ENCODE measurements around the gene ANO7. TPM values are rescaled to one million over a fixed set of nuclear protein-coding genes. Genes with fewer than 3 reads are reported as not detected.

ANO7 gene
- total RNA-seq, 1 donor from 2014 or later = 0.52 TPM

- intact Hi-C loops (cut with micrococcal nuclease) = no loop called here
Measured at GRCh38 chr2:241242306-241242705, 53.8 kb downstream of the ANO7 start.

- intact Hi-C loops (cut with micrococcal nuclease) = no loop called here
Measured at GRCh38 chr2:241244368-241244767, 55.9 kb downstream of the ANO7 start.

- intact Hi-C loops (cut with micrococcal nuclease) = no loop called here
Measured at GRCh38 chr2:241248289-241248688, 59.8 kb downstream of the ANO7 start.

DNA sequence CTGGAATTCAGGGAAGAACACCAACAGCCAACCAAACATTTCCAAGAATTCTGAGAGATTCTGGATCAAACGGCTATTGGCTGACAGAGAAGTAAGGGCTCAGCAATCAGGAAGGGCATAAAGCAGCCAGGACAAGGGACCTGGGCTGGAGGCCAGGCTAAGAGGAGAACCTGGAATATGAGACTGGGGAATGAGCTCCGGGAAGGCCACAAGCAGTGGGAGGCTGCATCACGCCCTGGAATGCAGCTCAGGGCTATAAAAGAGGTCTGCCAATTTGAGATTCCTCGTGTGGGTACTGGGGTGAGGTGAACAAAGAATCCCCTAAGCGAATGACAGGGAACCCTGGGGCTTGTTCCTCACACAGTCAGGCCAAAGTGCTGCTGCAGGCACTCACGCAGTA is 60.4 kb downstream of the ANO7 start:
- intact Hi-C loops (cut with micrococcal nuclease) = no loop called here

DNA sequence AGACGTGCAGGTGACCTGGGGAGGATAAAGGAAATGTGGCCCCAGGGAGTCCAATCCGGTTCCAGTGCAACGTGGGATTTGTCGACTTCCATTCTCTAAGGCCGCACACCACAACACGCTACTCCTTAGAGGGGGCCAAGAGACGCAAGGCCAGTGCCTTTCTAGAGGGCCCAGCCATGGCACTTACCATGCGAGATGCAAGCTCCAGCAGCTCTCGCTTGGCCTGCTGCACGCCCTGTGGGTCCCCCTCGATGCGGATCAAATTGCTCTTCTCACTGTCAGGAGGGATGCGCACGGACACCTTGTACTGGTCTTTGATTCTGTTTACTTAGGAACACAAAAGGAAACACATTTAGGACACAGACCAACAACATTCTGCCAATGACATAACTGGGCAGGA is 61.2 kb downstream of the ANO7 start:
- intact Hi-C loops (cut with micrococcal nuclease) = no loop called here

GRCh38 chr2:241252778-241253475 is 64.5 kb downstream of the ANO7 start:
- intact Hi-C loops (cut with micrococcal nuclease) = no loop called here

DNA sequence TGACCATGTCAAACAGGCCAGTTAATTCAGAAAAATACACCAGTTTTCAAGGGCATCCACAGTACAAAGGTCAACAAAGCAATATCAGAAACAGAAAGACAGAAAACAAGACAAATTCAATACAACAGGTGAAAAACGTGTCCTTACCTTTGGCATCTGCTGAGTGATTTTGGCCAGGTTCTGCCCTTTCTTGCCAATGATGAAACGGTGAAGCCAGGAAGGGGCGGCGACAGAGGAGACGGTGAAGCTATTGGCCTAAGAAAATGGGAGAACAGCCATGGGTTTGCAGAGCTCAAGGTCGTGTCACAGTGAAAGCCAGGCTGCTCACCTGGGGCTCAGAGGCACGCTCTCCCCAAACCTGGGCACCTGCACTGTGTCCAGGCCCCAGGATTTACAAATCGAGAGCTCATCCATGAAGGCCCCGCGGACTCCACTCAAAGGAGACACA is 66.5 kb downstream of the ANO7 start:
- intact Hi-C loops (cut with micrococcal nuclease) = no loop called here

DNA sequence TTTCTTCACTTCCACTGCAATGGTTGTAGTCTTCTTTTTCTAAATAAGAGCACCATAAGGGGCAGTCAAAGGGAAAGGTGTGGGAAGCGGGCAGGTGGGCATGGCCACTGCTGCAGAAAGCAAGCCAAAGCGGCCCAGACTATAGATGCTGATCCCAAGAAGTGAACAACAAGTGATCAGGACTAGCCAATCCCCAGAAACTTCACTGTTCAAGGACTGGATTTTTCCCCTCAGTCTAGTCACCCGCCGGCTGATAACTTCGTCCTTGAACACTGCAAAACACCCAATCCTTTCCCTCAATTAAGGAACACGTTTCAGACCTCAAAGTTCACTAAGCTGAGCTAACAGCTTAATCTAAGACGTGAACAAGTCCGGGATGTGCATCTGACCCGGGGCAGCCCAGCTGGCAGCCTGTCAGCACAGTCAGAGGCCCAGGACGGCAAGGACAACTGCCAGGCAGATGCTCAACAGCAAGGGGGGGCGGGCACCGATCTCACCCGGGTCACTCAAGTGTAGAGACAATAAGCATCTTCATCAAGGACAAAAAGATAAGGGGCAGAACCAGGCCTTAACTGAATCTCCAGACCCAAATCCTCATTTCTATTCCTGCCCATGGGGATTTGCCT is 67.2 kb downstream of the ANO7 start:
- intact Hi-C loops (cut with micrococcal nuclease) = no loop called here

- intact Hi-C loops (cut with micrococcal nuclease) = no loop called here
Measured at GRCh38 chr2:241256168-241256545, 67.7 kb downstream of the ANO7 start.

GRCh38 chr2:241257419-241258032 is 69.0 kb downstream of the ANO7 start:
- intact Hi-C loops (cut with micrococcal nuclease) = no loop called here

DNA sequence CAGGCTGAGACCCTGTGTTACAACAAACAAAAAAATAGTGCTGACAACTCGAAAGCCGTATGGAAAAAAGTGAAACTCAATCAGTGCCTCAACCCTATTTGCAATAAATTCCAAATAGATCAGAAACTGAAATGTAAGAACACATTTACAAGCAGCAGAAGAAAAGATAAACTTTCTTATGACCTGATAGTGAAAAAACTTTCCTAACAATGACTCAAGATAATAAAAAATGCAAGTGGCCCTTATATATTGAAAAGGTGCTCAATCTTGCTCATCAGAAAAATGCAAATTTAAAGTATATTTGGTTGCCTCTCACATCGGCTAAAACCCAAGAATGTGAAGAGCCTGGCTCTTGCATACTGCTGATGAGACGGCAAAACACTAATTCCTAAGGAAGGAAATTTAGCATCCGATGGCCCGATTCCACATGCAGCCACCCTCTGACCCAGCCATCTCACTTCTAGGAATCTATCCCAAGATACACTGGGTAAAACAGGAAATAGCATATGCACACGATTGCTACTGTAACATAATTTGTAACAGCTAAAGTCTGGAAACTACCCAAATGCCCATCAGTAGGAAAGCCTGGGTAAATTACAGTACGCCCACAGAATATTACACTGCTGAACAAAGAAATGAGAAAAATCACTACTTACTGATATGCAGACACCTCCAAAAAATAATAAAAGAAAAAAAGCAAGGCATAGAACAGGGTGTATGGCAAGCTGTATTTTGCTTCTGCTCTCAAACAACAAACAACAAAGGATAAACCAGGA is 70.2 kb downstream of the ANO7 start:
- intact Hi-C loops (cut with micrococcal nuclease) = no loop called here

GRCh38 chr2:241260911-241261310 is 72.4 kb downstream of the ANO7 start:
- intact Hi-C loops (cut with micrococcal nuclease) = no loop called here

- intact Hi-C loops (cut with micrococcal nuclease) = no loop called here
Measured at GRCh38 chr2:241261628-241262027, 73.2 kb downstream of the ANO7 start.

- intact Hi-C loops (cut with micrococcal nuclease) = no loop called here
Measured at GRCh38 chr2:241263061-241263460, 74.6 kb downstream of the ANO7 start.

DNA sequence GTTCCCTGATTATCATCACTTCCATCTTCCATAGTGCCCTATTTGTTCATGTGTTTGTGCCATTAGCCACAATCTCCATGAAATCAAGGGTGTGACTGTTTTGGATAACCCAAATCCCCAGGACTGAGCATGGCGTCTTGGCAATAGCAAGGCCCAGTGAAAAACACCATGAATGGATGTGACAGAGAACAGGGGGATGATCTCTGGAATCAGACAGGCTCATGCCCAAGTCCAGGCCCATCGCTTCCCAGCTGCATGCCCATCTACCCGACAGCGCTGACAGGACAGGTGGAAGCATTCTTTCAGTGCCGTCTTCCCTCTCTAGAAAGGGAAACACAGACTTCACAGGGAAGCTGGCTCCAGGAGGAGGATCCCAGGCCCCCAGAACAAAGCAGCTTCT is 77.0 kb downstream of the ANO7 start:
- intact Hi-C loops (cut with micrococcal nuclease) = no loop called here

DNA sequence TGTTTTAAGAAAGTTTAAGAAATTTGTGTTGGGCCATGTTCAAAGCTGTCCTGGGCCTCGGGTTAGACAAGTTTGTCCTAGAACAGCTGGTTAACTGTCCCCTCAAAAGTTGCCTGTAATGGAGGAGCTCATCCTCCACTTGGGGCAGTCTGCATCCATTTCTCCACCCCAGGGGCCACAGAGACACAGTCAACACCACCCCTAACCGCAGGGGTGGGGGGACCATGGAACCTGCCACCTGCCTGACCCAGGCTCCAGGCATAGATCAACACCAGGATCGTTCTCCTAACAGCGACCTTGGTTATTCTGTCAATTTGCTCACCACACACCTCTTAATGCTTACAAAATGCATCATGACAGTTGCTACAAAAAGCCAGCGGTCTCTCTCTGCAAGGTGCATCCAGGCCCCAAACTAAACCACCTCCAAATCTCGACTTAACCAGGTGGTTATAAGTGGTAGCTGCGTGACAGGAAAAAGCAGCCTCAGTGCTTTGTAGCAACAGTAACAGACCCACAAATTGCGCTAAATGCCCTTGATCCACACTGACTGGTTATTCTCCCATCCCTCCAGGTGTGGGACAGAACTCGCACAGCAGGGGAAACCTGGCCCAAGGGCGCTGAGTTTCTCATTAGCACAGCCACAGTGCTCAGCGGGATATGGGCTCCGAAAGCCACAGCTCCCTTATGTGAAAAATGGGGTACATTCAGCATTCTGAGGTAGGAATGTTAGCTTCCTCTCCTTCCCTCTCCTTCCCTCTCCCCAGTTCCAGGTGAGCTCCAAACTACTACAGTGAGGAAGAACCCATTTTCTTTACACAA is 79.0 kb downstream of the ANO7 start:
- intact Hi-C loops (cut with micrococcal nuclease) = no loop called here

- intact Hi-C loops (cut with micrococcal nuclease) = no loop called here
Measured at GRCh38 chr2:241268306-241268705, 79.8 kb downstream of the ANO7 start.

GRCh38 chr2:241268716-241269445 is 80.4 kb downstream of the ANO7 start:
- intact Hi-C loops (cut with micrococcal nuclease) = no loop called here

DNA sequence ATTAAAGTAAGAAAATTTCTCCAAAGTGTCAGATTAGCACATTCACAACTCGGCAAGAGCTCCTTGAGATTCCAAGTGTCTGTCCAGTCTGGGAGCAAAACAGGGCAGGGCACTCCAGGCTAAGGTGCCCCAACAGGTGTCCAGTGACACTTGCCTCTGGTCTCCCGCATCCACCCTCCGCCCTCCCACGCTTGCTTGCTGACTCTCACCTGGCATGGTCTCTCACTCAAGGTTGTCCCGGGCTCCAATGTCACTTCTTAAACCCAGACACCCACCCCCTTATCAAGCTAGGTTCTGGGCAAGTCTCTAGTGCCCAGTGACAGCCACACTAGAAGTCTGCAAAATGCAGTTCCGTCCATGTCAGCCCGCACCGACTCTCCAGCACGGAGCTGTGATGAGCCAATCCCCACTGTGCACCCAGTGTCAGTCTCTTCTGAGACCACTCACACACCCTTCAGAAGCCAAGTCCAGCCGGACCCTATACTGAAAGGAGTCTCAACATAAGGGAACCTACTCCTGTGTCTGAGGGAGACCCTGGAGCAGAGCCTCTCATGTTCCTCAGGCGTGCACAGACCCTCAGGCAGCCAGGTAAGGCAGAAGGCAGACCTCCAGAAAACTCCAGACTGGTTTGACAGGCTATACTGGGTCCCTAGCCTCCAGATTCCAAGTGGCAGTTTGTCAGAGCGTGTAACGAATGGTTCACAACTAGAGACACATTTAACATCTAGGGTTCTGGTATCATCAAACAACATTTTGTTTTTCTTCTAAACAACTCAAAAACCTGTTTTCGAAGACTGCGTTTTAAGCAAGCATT is 81.4 kb downstream of the ANO7 start:
- intact Hi-C loops (cut with micrococcal nuclease) = no loop called here

DNA sequence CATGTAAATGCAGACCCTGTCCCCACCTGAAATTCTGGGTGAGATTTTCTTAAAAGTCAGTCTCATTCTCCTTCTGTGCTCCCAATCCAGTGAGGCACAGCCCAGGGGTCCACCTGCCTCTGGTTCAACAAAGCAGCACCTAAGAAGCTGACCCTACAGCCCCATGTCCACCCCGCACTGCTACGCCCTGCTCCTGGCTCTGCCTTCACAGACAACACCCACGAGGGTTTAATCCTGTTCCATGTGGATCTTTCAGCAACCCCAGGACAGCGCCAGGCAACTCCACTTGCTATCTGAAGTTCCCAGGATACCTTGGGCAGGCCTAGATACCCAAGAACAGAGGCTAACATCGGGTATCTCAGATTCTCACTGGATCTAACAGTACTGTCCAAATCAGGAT is 82.1 kb downstream of the ANO7 start:
- intact Hi-C loops (cut with micrococcal nuclease) = no loop called here
